ENCODE measurements around the gene BICRAL. TPM values are rescaled to one million over a fixed set of nuclear protein-coding genes. Genes with fewer than 3 reads are reported as not detected.
"Not testable (repeated sequence)": the region's sequence is repeated elsewhere in the genome, so short reads cannot be mapped to it uniquely, and the experiment has no call there.

BICRAL gene
- 9.4 to 10.3 TPM (median 9.7 TPM) in 3 replicates for total RNA-seq (2021)
- Bru-seq, nascent RNA: percentile 72 among the genes with signal in this experiment
- long read RNA-seq, experiment 1, full-length matches to known transcripts: 4 of 38 reads
- long read RNA-seq, experiment 1, partial matches to known transcripts: 24 of 38 reads
- long read RNA-seq, experiment 1, other reads (novel, unspliced or antisense): 10 of 38 reads
- long read RNA-seq, experiment 2, full-length matches to known transcripts: 4 of 10 reads
- long read RNA-seq, experiment 2, partial matches to known transcripts: 0 of 10 reads
- long read RNA-seq, experiment 2, other reads (novel, unspliced or antisense): 6 of 10 reads
- long read RNA-seq, experiment 3: 0 reads

- POLR2A ChIA-PET: interaction anchor here (0.6 to 2.6 kb wide), 12 partner anchors 11 to 388 kb away, joined by 3 to 42 read pairs (median 4); partner anchors contain the start of genes CNPY3, KLC4, KLHDC3 and MEA1
- H3K4me3 Mint-ChIP-seq: peak within 1 kb of the TSS; percentile 85
- no peak for TF ChIP-seq ATF3 (CRISPR knock-in tag; conservative IDR thresholded peaks at IDR 0.05)
- no peak for TF ChIP-seq ZNF423 (CRISPR knock-in tag; IDR thresholded peaks at IDR 0.05)
- TF ChIP-seq TP53 (CRISPR knock-in tag; IDR thresholded peaks at IDR 0.05): no peak
- TF ChIP-seq CREM (CRISPR knock-in tag; IDR thresholded peaks at IDR 0.05): no peak
- TF ChIP-seq E2F5 (CRISPR knock-in tag; IDR thresholded peaks at IDR 0.05): no peak
- TF ChIP-seq SMAD4 (CRISPR knock-in tag; IDR thresholded peaks at IDR 0.05): no peak
- no peak for TF ChIP-seq AR (CRISPR knock-in tag; IDR thresholded peaks at IDR 0.05)
- no peak for TF ChIP-seq ZNF317 (CRISPR knock-in tag; IDR thresholded peaks at IDR 0.05; ENCODE audit: borderline replicate concordance, low read depth)
- no peak for TF ChIP-seq USF1 (CRISPR knock-in tag; IDR thresholded peaks at IDR 0.05)
- TF ChIP-seq ZNF396 (CRISPR knock-in tag; IDR thresholded peaks at IDR 0.05; ENCODE audit: borderline replicate concordance): no peak
- no peak for TF ChIP-seq ATF6 (CRISPR knock-in tag; IDR thresholded peaks at IDR 0.05)
- TF ChIP-seq ZNF281 (CRISPR knock-in tag; IDR thresholded peaks at IDR 0.05): no peak
- no peak for TF ChIP-seq JUN (CRISPR knock-in tag; IDR thresholded peaks at IDR 0.05)
Observed at GRCh38 chr6:42781796-42782688, at the start of gene BICRAL. BICRAL (plus strand) TSS chr6:42782052; CDS start chr6:42822023, 39,971 bp downstream.

GRCh38 chr6:42733867-42734481, 47.9 kb upstream of the BICRAL start:
- DNase-seq (ENCODE audit: low spot score); H3K27me3 Mint-ChIP-seq (ENCODE audit: low read depth); H3K4me1 Mint-ChIP-seq; H3K4me3 Mint-ChIP-seq; H3K36me3 Mint-ChIP-seq; H3K9me3 Mint-ChIP-seq; CTCF ChIA-PET; ATAC-seq; H3K27ac Mint-ChIP-seq: not testable (repeated sequence)
- POLR2A ChIA-PET: interaction anchor here (0.6 kb wide), 1 partner anchor 160 kb away, joined by 3 read pairs; no protein-coding TSS in a partner anchor

More at GRCh38 chr6:42781796-42782688, at the start of gene BICRAL:
- Mint-ChIP-seq H3K27me3 (ENCODE audit: low read depth) (no peaks in the 10 kb centered on the region), H3K27ac (peak within 1 kb of the TSS; percentile 99), H3K36me3 (no peaks in the 10 kb centered on the region), H3K4me1 (peaks cover 22% of the 10 kb centered on the region), H3K9me3 (no peaks in the 10 kb centered on the region)
- ATAC-seq (peak; percentile 15), DNase-seq (ENCODE audit: low spot score) (peak; percentile 44)
- CTCF ChIA-PET: interaction anchor here (0.6 to 1.5 kb wide), 3 partner anchors 11 to 120 kb away, joined by 3 to 4 read pairs (median 4); no protein-coding TSS in a partner anchor

Data from WTC11 (cell line).